ENCODE data around the gene CLRN2. TPM values are rescaled to one million over a fixed set of nuclear protein-coding genes. Genes with fewer than 3 reads are reported as not detected.

CLRN2 gene
- total and polyA plus RNA-seq, 2 donors (not counting 3 experiments of a cell fraction or from before 2014, with no cell fraction given): not detected

- H3K79me2 ChIP-seq (ENCODE audit: control insufficient read depth, insufficient read depth, low read length): no peaks in the 10 kb centered on the region
- ChIA-PET POLR2A (no interaction called here), CTCF (interaction anchor here (0.6 to 9.4 kb wide), 11 partner anchors 11 to 1272 kb away, joined by 3 to 90 read pairs (median 4); no protein-coding TSS in a partner anchor)
- no peaks in the 10 kb centered on the region for H3K9me1 ChIP-seq (replicated peaks; ENCODE audit: control insufficient read depth, extremely low read depth, insufficient read depth, low read length)
- H3K4me1 ChIP-seq (ENCODE audit: control insufficient read depth, extremely low read depth, insufficient read depth, low read length): no peaks in the 10 kb centered on the region
- no peaks in the 10 kb centered on the region for H3K27me3 ChIP-seq (ENCODE audit: control insufficient read depth in 2 of 2, insufficient read depth in 2 of 2, low read length in 2 of 2)
- H3K4me2 ChIP-seq (ENCODE audit: insufficient read depth, low read length): no peak overlapping the region
- H4K20me1 ChIP-seq (replicated peaks; ENCODE audit: control insufficient read depth, extremely low read depth, insufficient read depth, low read length): no peaks in the 10 kb centered on the region
- H3K36me3 ChIP-seq (ENCODE audit: control insufficient read depth in 2 of 2, extremely low read depth in 1 of 2, insufficient read depth in 2 of 2, low read length in 2 of 2): no peaks in the 10 kb centered on the region
- DNase-seq (ENCODE audit: low read depth, low spot score) (peak; percentile 58), FAIRE-seq (peak; percentile 81)
- no peaks in the 10 kb centered on the region for H3K9me3 ChIP-seq (replicated peaks; ENCODE audit: control insufficient read depth, insufficient read depth, low read length)
- intact Hi-C loops (cut with micrococcal nuclease): loop anchor here (1.0 to 10.0 kb wide), 3 partner anchors 121 to 964 kb away; no protein-coding TSS in a partner anchor
- TF ChIP-seq POLR2A (IDR thresholded peaks at IDR 0.05; ENCODE audit: low read depth, low read length) (no peak), POLR2AphosphoS5 (IDR thresholded peaks at IDR 0.05; ENCODE audit: insufficient read depth, low read depth, low read length) (no peak), MYC (IDR thresholded peaks at IDR 0.05; ENCODE audit: low read depth, low read length) (no peak), CTCF (IDR thresholded peaks at IDR 0.05; ENCODE audit: extremely low read depth in 1 of 2, insufficient read depth in 1 of 2, low read depth in 1 of 2, low read length in 2 of 2) (peak; percentile 28 to 52)
- no peak overlapping the region for H3K27ac ChIP-seq (ENCODE audit: insufficient read depth, low read depth, low read length)
- no peak overlapping the region for H3K9ac ChIP-seq (replicated peaks; ENCODE audit: extremely low read depth, insufficient read depth, low read length)
- BruUV-seq (replicated peaks): no TSS peak
- dilution Hi-C loops (cut with MboI; ENCODE audit: extremely low pct_ligation_motif_present, low sequenced_read_pairs): no loop called here
- H2AFZ ChIP-seq (ENCODE audit: low read depth, low read length): no peak overlapping the region
- H3K4me3 ChIP-seq (replicated peaks in 1 of 3; ENCODE audit: insufficient read depth in 1 of 3, low read depth in 1 of 3, low read length in 3 of 3): no peak overlapping the region
Measured at GRCh38 chr4:17468619-17469221, 46.2 kb upstream of the CLRN2 start.
